ENCODE data around the gene CEP295NL.
A peak's percentile ranks its signal among the peaks of the same experiment; 100 is the strongest.
"Not testable (repeated sequence)": the region's sequence is repeated elsewhere in the genome, so short reads cannot be mapped to it uniquely, and the experiment has no call there.

Gene CEP295NL

GRCh38 chr17:78903101-78903779, at the start of gene CEP295NL:
Gene CEP295NL, minus strand, starts transcription at chr17:78903201. Its CDS starts 1,373 bp downstream, at chr17:78901828.
- peak; percentile 25 for DNase-seq

GRCh38 chr17:78952706-78953105, 49.7 kb upstream of the CEP295NL start:
- no peak for DNase-seq

- DNase-seq, result no peak
Measured at GRCh38 chr17:78951967-78952551, 49.1 kb upstream of the CEP295NL start.

- no peak for DNase-seq
Measured at GRCh38 chr17:78950870-78951269, 47.9 kb upstream of the CEP295NL start.

GRCh38 chr17:78947235-78948149, 44.5 kb upstream of the CEP295NL start:
- no peak for DNase-seq

GRCh38 chr17:78946631-78947030, 43.6 kb upstream of the CEP295NL start:
- no peak for DNase-seq

GRCh38 chr17:78946131-78946530, 43.1 kb upstream of the CEP295NL start:
- DNase-seq, result no peak

GRCh38 chr17:78945455-78945854, 42.5 kb upstream of the CEP295NL start:
- not testable (repeated sequence) for DNase-seq

- DNase-seq, result no peak
Measured at GRCh38 chr17:78944956-78945355, 42.0 kb upstream of the CEP295NL start.

GRCh38 chr17:78944026-78944425, 41.0 kb upstream of the CEP295NL start:
- DNase-seq, result no peak

- DNase-seq, result no peak
Measured at GRCh38 chr17:78940708-78941107, 37.7 kb upstream of the CEP295NL start.

- DNase-seq, result no peak
Measured at GRCh38 chr17:78940258-78940657, 37.3 kb upstream of the CEP295NL start.

GRCh38 chr17:78939615-78940014, 36.6 kb upstream of the CEP295NL start:
- DNase-seq, result no peak

GRCh38 chr17:78937561-78937960, 34.6 kb upstream of the CEP295NL start:
- DNase-seq, result no peak

- DNase-seq, result no peak
Measured at GRCh38 chr17:78935419-78936323, 32.7 kb upstream of the CEP295NL start.

GRCh38 chr17:78934681-78935418, 31.8 kb upstream of the CEP295NL start:
- no peak for DNase-seq

GRCh38 chr17:78933959-78934568, 31.1 kb upstream of the CEP295NL start:
- no peak for DNase-seq

GRCh38 chr17:78933025-78933958, 30.3 kb upstream of the CEP295NL start:
- DNase-seq, result peak; percentile 39

GRCh38 chr17:78929908-78930775, 27.1 kb upstream of the CEP295NL start:
- no peak for DNase-seq

Data from stimulated activated CD4-positive, alpha-beta T cell treated with anti-CD3 and anti-CD28 coated beads, Interleukin-1b, Interleukin-23, amount 100 ng/mL, for 48 hours (primary cell).